Liver (tissue), 9 donors: Measurements from ENCODE around the gene GGA1. TPM values are rescaled to one million over a fixed set of nuclear protein-coding genes. Genes with fewer than 3 reads are reported as not detected.

Source experiments
- DNase-seq: peaks from one replicate; pipeline ENCODE4 v3.0.0-alpha.2; 2017; ENCODE audit warnings: low spot score
- H3K27ac ChIP-seq, 2 donors: one replicate each; pipeline ENCODE4 v1.7.0; 2013; ENCODE audit warnings: inconsistent platforms in 2 of 2, low read length in 2 of 2, control low read depth in 1 of 2, low read depth in 1 of 2, mild to moderate bottlenecking in 1 of 2
- H3K27me3 ChIP-seq, 4 donors: one replicate each; pipeline versions ENCODE4 v1.6.1 to v1.7.0; 2013; ENCODE audit warnings: low read length in 3 of 4, inconsistent platforms in 1 of 4, mild to moderate bottlenecking in 1 of 4, moderate library complexity in 1 of 4; ENCODE audit not compliant: control insufficient read depth in 4 of 4, insufficient read depth in 4 of 4
- H3K36me3 ChIP-seq, 4 donors: one replicate each; pipeline versions ENCODE4 v1.6.1 to v1.7.0; 2013; ENCODE audit warnings: low read length in 3 of 4, mild to moderate bottlenecking in 3 of 4, low read depth in 1 of 4, moderate library complexity in 1 of 4; ENCODE audit not compliant: control insufficient read depth in 4 of 4, insufficient read depth in 3 of 4
- H3K4me1 ChIP-seq, 4 donors: one replicate each; pipeline versions ENCODE4 v1.6.1 to v1.7.0; 2013; ENCODE audit warnings: low read length in 3 of 4, mild to moderate bottlenecking in 3 of 4, moderate library complexity in 1 of 4; ENCODE audit not compliant: control insufficient read depth in 4 of 4, insufficient read depth in 4 of 4
- H3K4me3 ChIP-seq, 3 donors: one replicate each; pipeline versions ENCODE4 v1.6.1 to v1.7.0; 2013; ENCODE audit warnings: low read length in 3 of 3, control low read depth in 1 of 3, low read depth in 1 of 3, mild to moderate bottlenecking in 1 of 3
- H3K9ac ChIP-seq, 2 donors: one replicate each; pipeline ENCODE4 v1.7.0; 2013; ENCODE audit warnings: low read length in 2 of 2, mild to moderate bottlenecking in 2 of 2, moderate library complexity in 2 of 2, control low read depth in 1 of 2, low read depth in 1 of 2
- H3K9me3 ChIP-seq, 4 donors: one replicate each; pipeline versions ENCODE4 v1.6.1 to v1.7.0; 2013; ENCODE audit warnings: low read length in 3 of 4; ENCODE audit not compliant: control insufficient read depth in 4 of 4
- ATF3 ChIP-seq: IDR thresholded peaks from 2 replicates; pipeline ENCODE4 v1.6.1; 2016; ENCODE audit warnings: antibody characterized with exemption
- EGR1 ChIP-seq, 2 donors: IDR thresholded peaks; 2 replicates each; pipeline ENCODE4 v1.6.1; 2016 to 2018; ENCODE audit warnings: antibody characterized with exemption in 2 of 2, low read depth in 2 of 2
- FOXA1 ChIP-seq: IDR thresholded peaks from 2 replicates; pipeline ENCODE4 v1.6.1; 2016; ENCODE audit warnings: antibody characterized with exemption
- FOXA2 ChIP-seq: IDR thresholded peaks from 2 replicates; pipeline ENCODE4 v1.6.1; 2016; ENCODE audit warnings: antibody characterized with exemption
- GABPA ChIP-seq, 2 donors: IDR thresholded peaks in 1 of 2; conservative IDR thresholded peaks in 1 of 2; 2 replicates each; pipeline ENCODE4 v1.6.1; 2016; ENCODE audit warnings: antibody characterized with exemption in 2 of 2, mild to moderate bottlenecking in 1 of 2, moderate library complexity in 1 of 2
- HNF4A ChIP-seq, 2 donors: conservative IDR thresholded peaks; 2 replicates each; pipeline ENCODE4 v1.6.1; 2016; ENCODE audit warnings: antibody characterized with exemption in 2 of 2, mild to moderate bottlenecking in 2 of 2
- HNF4G ChIP-seq: IDR thresholded peaks from 2 replicates; pipeline ENCODE4 v1.6.1; 2016; ENCODE audit warnings: antibody characterized with exemption
- JUND ChIP-seq, 2 donors: IDR thresholded peaks; 2 replicates each; pipeline ENCODE4 v1.6.1; 2016; ENCODE audit warnings: antibody characterized with exemption in 2 of 2
- NR2F2 ChIP-seq: IDR thresholded peaks from 2 replicates; pipeline ENCODE4 v1.6.1; 2016; ENCODE audit warnings: antibody characterized with exemption
- RAD21 ChIP-seq, 2 donors: IDR thresholded peaks; 2 replicates each; pipeline ENCODE4 v1.6.1; 2016; ENCODE audit warnings: antibody characterized with exemption in 2 of 2, mild to moderate bottlenecking in 2 of 2
- REST ChIP-seq: IDR thresholded peaks from 2 replicates; pipeline ENCODE4 v1.6.1; 2016; ENCODE audit warnings: antibody characterized with exemption, mild to moderate bottlenecking
- RXRA ChIP-seq, 2 donors: IDR thresholded peaks; 2 replicates each; pipeline ENCODE4 v1.6.1; 2017 to 2018; ENCODE audit warnings: antibody characterized with exemption in 2 of 2, mild to moderate bottlenecking in 1 of 2
- SP1 ChIP-seq: IDR thresholded peaks from 2 replicates; pipeline ENCODE4 v1.6.1; 2018; ENCODE audit warnings: antibody characterized with exemption, mild to moderate bottlenecking
- TAF1 ChIP-seq: conservative IDR thresholded peaks from 2 replicates; pipeline ENCODE4 v1.6.1; 2016; ENCODE audit warnings: antibody characterized with exemption, mild to moderate bottlenecking
- YY1 ChIP-seq: IDR thresholded peaks from 2 replicates; pipeline ENCODE4 v1.6.1; 2016; ENCODE audit warnings: antibody characterized with exemption, mild to moderate bottlenecking
- ZBTB33 ChIP-seq: IDR thresholded peaks from 2 replicates; pipeline ENCODE4 v1.6.1; 2016; ENCODE audit warnings: antibody characterized with exemption
- WGBS: extraction: QIAGEN DNeasy Blood & Tissue Kit; methylation state at CpG from one replicate; pipeline ENCODE4 v1.1.7; 2013; 5-methylcytosine and 5-hydroxymethylcytosine counted together
- polyA plus RNA-seq, 2 donors: library from polyadenylated mRNA; stranded (reverse) in 1 of 2; unstranded in 1 of 2; fragments of 200-250 nt in 1 of 2; fragments of >200 nt in 1 of 2; fragmentation: Nextera tagmentation in 1 of 2; extraction: Ambion mirVana in 1 of 2; gene quantifications; one replicate each; pipeline versions ENCODE4 v1.2.1 to v1.2.3, GENCODE V29; 2013 to 2015
- total RNA-seq, 2 donors: library from RNA; depleted of rRNA; stranded (reverse); fragments of >200 nt; gene quantifications; one replicate each; pipeline ENCODE4 v1.2.3, GENCODE V29; 2014
- TF ChIP-seq, protein P1 (sequence below): fragments of 150-350 bp; IDR thresholded peaks from 2 replicates; pipeline ENCODE4 v1.5.1; 2017; ENCODE audit warnings: improper control_type of control experiment, low read depth, low read length; ENCODE audit not compliant: missing input control
- TF ChIP-seq, protein P2 (sequence below): IDR thresholded peaks from 2 replicates; pipeline ENCODE4 v1.6.1; 2016; ENCODE audit warnings: antibody characterized with exemption
- donor health status: healthy.
- donor health status: healthy.
- donor health status: healthy.
- donor health status: healthy.
- donor health status: healthy.

The GGA1 gene
- total and polyA plus RNA-seq, 4 donors = 15.1 to 26.4 (median 17.8) TPM

- H3K36me3 ChIP-seq = peaks cover 9 to 52% (median 20%) of the 10 kb centered on the region in 4 donors
- H3K9ac ChIP-seq = no peak overlapping the region
Observed at GRCh38 chr22:37618674-37619073, 10.0 kb downstream of the GGA1 start.

More at GRCh38 chr22:37618674-37619073, 10.0 kb downstream of the GGA1 start:
- no peak for DNase-seq
- Histone ChIP-seq H3K27me3 (no peaks in the 10 kb centered on the region), H3K27ac (no peak overlapping the region), H3K4me3 (no peak overlapping the region), H3K9me3 (no peaks in the 10 kb centered on the region), H3K4me1 (peaks cover 0 to 4% (median 2%) of the 10 kb centered on the region in 4 donors)
- WGBS = 95% methylated on average over 6 of the region's 6 CpGs
- no peak for TF ChIP-seq YY1
- TF ChIP-seq JUND (IDR thresholded peaks at IDR 0.05) = no peak
- TF ChIP-seq, protein P1, sequence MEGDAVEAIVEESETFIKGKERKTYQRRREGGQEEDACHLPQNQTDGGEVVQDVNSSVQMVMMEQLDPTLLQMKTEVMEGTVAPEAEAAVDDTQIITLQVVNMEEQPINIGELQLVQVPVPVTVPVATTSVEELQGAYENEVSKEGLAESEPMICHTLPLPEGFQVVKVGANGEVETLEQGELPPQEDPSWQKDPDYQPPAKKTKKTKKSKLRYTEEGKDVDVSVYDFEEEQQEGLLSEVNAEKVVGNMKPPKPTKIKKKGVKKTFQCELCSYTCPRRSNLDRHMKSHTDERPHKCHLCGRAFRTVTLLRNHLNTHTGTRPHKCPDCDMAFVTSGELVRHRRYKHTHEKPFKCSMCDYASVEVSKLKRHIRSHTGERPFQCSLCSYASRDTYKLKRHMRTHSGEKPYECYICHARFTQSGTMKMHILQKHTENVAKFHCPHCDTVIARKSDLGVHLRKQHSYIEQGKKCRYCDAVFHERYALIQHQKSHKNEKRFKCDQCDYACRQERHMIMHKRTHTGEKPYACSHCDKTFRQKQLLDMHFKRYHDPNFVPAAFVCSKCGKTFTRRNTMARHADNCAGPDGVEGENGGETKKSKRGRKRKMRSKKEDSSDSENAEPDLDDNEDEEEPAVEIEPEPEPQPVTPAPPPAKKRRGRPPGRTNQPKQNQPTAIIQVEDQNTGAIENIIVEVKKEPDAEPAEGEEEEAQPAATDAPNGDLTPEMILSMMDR = no peak
- TF ChIP-seq GABPA (IDR thresholded peaks at IDR 0.05 in 1 of 2, conservative IDR thresholded peaks at IDR 0.05 in 1 of 2) = no peak
- TF ChIP-seq RXRA (IDR thresholded peaks at IDR 0.05) = no peak
- TF ChIP-seq REST = no peak
- TF ChIP-seq ZBTB33 = no peak
- TF ChIP-seq, protein P2, sequence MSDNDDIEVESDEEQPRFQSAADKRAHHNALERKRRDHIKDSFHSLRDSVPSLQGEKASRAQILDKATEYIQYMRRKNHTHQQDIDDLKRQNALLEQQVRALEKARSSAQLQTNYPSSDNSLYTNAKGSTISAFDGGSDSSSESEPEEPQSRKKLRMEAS = no peak
- no peak for TF ChIP-seq HNF4A (conservative IDR thresholded peaks at IDR 0.05)
- TF ChIP-seq ATF3 = no peak
- TF ChIP-seq FOXA2 = no peak
- no peak for TF ChIP-seq RAD21 (IDR thresholded peaks at IDR 0.05)
- no peak for TF ChIP-seq EGR1 (IDR thresholded peaks at IDR 0.05; ENCODE audit: low read depth in 2 of 2)
- no peak for TF ChIP-seq SP1
- no peak for TF ChIP-seq FOXA1
- TF ChIP-seq NR2F2 = no peak
- no peak for TF ChIP-seq HNF4G
- no peak for TF ChIP-seq TAF1
